DND-41 (cell line): ENCODE results near the gene CEBPZOS.

Experiments used
- ATAC-seq: fragments of 200-7000 bp; cut with Tn5 transposase; 3 replicates; pipeline ENCODE4 v1.9.1; 2021; ENCODE audit warnings: low read depth; ENCODE audit not compliant: insufficient read depth
- DNase-seq: peaks from one replicate; pipeline ENCODE4 v3.0.0-alpha.2; 2020
- H2AFZ ChIP-seq: 2 replicates; pipeline ENCODE4 v1.6.0; 2012; ENCODE audit warnings: low read depth, low read length
- H3K27ac ChIP-seq: 2 replicates; pipeline ENCODE4 v1.5.1; 2012; ENCODE audit warnings: low read length, inconsistent platforms
- H3K27me3 ChIP-seq: fragments of 200-600 bp; sonication (generic); 2 replicates; pipeline ENCODE4 v1.6.0; 2012; ENCODE audit warnings: low read length, mild to moderate bottlenecking, inconsistent platforms; ENCODE audit not compliant: insufficient read depth, poor library complexity
- H3K36me3 ChIP-seq: 2 replicates; pipeline ENCODE4 v1.5.1; 2012; ENCODE audit warnings: low read length, inconsistent platforms; ENCODE audit not compliant: insufficient read depth
- H3K4me1 ChIP-seq: 2 replicates; pipeline ENCODE4 v1.5.1; 2012; ENCODE audit warnings: mild to moderate bottlenecking, low read length; ENCODE audit not compliant: insufficient read depth
- H3K4me2 ChIP-seq: 2 replicates; pipeline ENCODE4 v1.6.0; 2012; ENCODE audit warnings: mild to moderate bottlenecking, moderate library complexity, low read length, inconsistent platforms; ENCODE audit not compliant: insufficient read depth
- H3K4me3 ChIP-seq, 2 experiments: fragments of 200-600 bp in 1 of 2; shearing (Covaris generic) in 1 of 2; 2 replicates each; pipeline ENCODE4 v1.5.1; 2012 to 2016; ENCODE audit warnings: inconsistent platforms in 2 of 2, low read length in 2 of 2, mild to moderate bottlenecking in 2 of 2, low read depth in 1 of 2, moderate library complexity in 1 of 2
- H3K79me2 ChIP-seq: 2 replicates; pipeline ENCODE4 v1.6.0; 2012; ENCODE audit warnings: low read length, inconsistent platforms; ENCODE audit not compliant: insufficient read depth
- H3K9ac ChIP-seq: 2 replicates; pipeline ENCODE4 v1.6.0; 2012; ENCODE audit warnings: low read depth, mild to moderate bottlenecking, inconsistent platforms, low read length, moderate library complexity
- H3K9me3 ChIP-seq: 2 replicates; pipeline ENCODE4 v1.5.1; 2012; ENCODE audit warnings: low read length, moderate library complexity, mild to moderate bottlenecking, inconsistent platforms; ENCODE audit not compliant: insufficient read depth, severe bottlenecking
- H4K20me1 ChIP-seq: 2 replicates; pipeline ENCODE4 v1.6.0; 2012; ENCODE audit warnings: low read length; ENCODE audit not compliant: insufficient read depth
- EZH2 ChIP-seq: IDR thresholded peaks from 3 replicates; pipeline ENCODE4 v1.6.1; 2012; ENCODE audit warnings: borderline replicate concordance, low read depth, mild to moderate bottlenecking, moderate library complexity, low read length, inconsistent platforms; ENCODE audit not compliant: severe bottlenecking
- TF ChIP-seq, protein P1 (sequence below): IDR thresholded peaks from 2 replicates; pipeline ENCODE4 v1.5.1; 2012; ENCODE audit warnings: borderline replicate concordance, low read length, moderate library complexity, mild to moderate bottlenecking; ENCODE audit not compliant: poor library complexity, severe bottlenecking; ENCODE audit errors: extremely low read depth

CEBPZOS gene

DNA sequence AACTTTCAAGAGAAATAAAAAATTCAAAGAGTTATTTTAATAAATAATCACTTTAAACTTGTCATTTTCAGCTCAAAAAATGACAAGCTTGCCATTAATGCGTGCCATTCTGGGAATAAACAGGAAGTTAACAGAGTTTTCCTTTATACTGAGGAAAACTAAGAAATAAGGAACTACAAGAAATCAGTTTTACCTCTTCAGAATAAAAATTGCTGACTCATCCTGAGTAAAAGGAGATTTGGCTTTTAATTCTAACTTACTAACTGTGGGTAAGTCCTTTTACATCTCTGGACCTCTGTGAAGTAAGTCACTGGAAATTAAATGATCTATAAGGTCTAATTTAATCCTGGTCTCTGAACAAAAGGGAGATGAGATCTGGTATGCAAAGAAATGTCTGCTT is 19.0 kb downstream of the CEBPZOS start:
- H3K9me3 ChIP-seq: no peaks in the 10 kb centered on the region
- no peaks in the 10 kb centered on the region for H3K4me1 ChIP-seq
- H3K4me3 ChIP-seq: no peak overlapping the region
- H3K36me3 ChIP-seq: peaks cover 86% of the 10 kb centered on the region
- no peak overlapping the region for H3K4me2 ChIP-seq
- no peaks in the 10 kb centered on the region; the same call in 1 of the 2 replicates for H4K20me1 ChIP-seq
- no peak overlapping the region for H2AFZ ChIP-seq
- no peak for ATAC-seq
- H3K79me2 ChIP-seq: peaks cover 2% of the 10 kb centered on the region; the same call in 1 of the 2 replicates
- no peak for DNase-seq
- H3K27ac ChIP-seq: no peak overlapping the region
- no peak overlapping the region for H3K9ac ChIP-seq
- no peak for TF ChIP-seq EZH2
- TF ChIP-seq, protein P1, sequence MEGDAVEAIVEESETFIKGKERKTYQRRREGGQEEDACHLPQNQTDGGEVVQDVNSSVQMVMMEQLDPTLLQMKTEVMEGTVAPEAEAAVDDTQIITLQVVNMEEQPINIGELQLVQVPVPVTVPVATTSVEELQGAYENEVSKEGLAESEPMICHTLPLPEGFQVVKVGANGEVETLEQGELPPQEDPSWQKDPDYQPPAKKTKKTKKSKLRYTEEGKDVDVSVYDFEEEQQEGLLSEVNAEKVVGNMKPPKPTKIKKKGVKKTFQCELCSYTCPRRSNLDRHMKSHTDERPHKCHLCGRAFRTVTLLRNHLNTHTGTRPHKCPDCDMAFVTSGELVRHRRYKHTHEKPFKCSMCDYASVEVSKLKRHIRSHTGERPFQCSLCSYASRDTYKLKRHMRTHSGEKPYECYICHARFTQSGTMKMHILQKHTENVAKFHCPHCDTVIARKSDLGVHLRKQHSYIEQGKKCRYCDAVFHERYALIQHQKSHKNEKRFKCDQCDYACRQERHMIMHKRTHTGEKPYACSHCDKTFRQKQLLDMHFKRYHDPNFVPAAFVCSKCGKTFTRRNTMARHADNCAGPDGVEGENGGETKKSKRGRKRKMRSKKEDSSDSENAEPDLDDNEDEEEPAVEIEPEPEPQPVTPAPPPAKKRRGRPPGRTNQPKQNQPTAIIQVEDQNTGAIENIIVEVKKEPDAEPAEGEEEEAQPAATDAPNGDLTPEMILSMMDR: no peak
- no peaks in the 10 kb centered on the region for H3K27me3 ChIP-seq

DNA sequence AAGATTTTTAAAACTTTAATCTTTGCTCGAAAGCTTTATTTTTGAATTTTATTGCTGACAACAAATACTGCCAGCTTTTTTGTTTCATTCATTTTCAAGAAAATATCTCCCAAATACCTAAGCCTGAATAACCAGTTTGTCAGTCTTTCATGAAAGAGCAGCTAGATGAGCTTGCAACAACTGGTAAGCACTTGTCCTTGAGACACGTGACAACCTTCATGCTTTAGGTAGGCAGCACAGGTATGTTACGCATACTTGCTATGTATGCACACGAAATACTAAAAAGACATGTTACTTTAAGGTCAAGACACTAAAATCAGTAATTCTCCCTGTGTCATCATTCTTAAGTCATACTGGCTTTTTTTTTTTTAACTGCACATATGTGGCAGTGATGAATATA is 22.8 kb downstream of the CEBPZOS start:
- Histone ChIP-seq H3K27me3 (no peaks in the 10 kb centered on the region), H3K4me1 (no peaks in the 10 kb centered on the region), H4K20me1 (peaks cover 11% of the 10 kb centered on the region; the same call in 1 of the 2 replicates), H3K4me2 (no peak overlapping the region), H3K4me3 (no peak overlapping the region), H3K79me2 (peaks cover 16% of the 10 kb centered on the region), H3K9me3 (no peaks in the 10 kb centered on the region), H3K9ac (no peak overlapping the region), H2AFZ (no peak overlapping the region), H3K36me3 (peaks cover 85% of the 10 kb centered on the region), H3K27ac (no peak overlapping the region)
- TF ChIP-seq EZH2: no peak
- TF ChIP-seq, protein P1: no peak
- DNase-seq: no peak
- ATAC-seq: no peak

DNA sequence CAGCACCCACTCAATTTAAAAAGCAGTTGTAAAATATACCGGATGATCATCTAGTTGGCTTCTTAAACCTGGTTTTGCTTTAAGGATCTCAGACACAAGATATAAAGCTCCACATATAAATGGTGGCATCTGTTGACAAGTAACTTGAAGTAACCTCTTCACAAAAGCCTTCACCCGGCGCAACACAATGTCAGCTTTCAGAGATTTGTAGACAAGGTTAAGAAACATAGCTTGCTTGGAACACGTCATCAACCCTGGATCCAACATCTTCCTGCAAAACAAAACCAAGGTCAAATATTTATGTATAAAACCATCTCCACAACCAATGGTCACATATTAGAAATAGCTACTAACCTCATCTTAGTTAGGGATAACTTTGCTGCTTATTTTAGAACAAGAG is 26.8 kb downstream of the CEBPZOS start:
- TF ChIP-seq, protein P1: no peak
- TF ChIP-seq EZH2: no peak
- peaks cover 31% of the 10 kb centered on the region; the same call in 1 of the 2 replicates for H4K20me1 ChIP-seq
- H3K27ac ChIP-seq: no peak overlapping the region
- ATAC-seq (no peak), DNase-seq (no peak)
- peaks cover 48% of the 10 kb centered on the region for H3K79me2 ChIP-seq
- H3K36me3 ChIP-seq: peaks cover 77% of the 10 kb centered on the region
- no peak overlapping the region for H3K4me2 ChIP-seq
- no peaks in the 10 kb centered on the region for H3K27me3 ChIP-seq
- H3K9ac ChIP-seq: no peak overlapping the region
- H2AFZ ChIP-seq: no peak overlapping the region
- H3K9me3 ChIP-seq: no peaks in the 10 kb centered on the region
- peaks cover 18% of the 10 kb centered on the region; the same call in 1 of the 2 replicates for H3K4me1 ChIP-seq
- H3K4me3 ChIP-seq: no peak overlapping the region
